Inflammatory macrophage treated with lipopolysaccharide for 1 hour (primary cell): ENCODE measurements around the gene RAB9A.

Experiments
- DNase-seq, 2 donors: peaks; one replicate each; pipeline ENCODE4 v3.0.0-alpha.2; 2020 to 2022

RAB9A gene

GRCh38 chrX:13752141-13752540 is 63.2 kb downstream of the RAB9A start:
- no peak for DNase-seq

GRCh38 chrX:13752646-13753045 is 63.7 kb downstream of the RAB9A start:
- peak in 1 of 2 donors; percentile 43 for DNase-seq

- DNase-seq = no peak
These were observed 65.8 kb downstream of the RAB9A start for GRCh38 chrX:13754765-13755164.

GRCh38 chrX:13755254-13755653 is 66.3 kb downstream of the RAB9A start:
- no peak for DNase-seq

GRCh38 chrX:13756381-13756780 is 67.5 kb downstream of the RAB9A start:
- DNase-seq = no peak

- DNase-seq = peak in 1 of 2 donors; percentile 18
These were observed 70.3 kb downstream of the RAB9A start for GRCh38 chrX:13759152-13759718.
